ENCODE measurements around the gene FGFRL1.

FGFRL1 gene

GRCh38 chr4:1011022-1011665, at the start of gene FGFRL1:
FGFRL1 (plus strand) TSS chr4:1011626; CDS start chr4:1012486, 860 bp downstream.
- peak; percentile 80 to 96 (median 84) for DNase-seq (ENCODE audit: low read depth in 3 of 3)

GRCh38 chr4:962231-963208, 48.9 kb upstream of the FGFRL1 start:
- DNase-seq (ENCODE audit: low read depth in 3 of 3) = no peak

- no peak for DNase-seq (ENCODE audit: low read depth in 3 of 3)
Observed at GRCh38 chr4:963276-964225, 47.9 kb upstream of the FGFRL1 start.

- no peak for DNase-seq (ENCODE audit: low read depth in 3 of 3)
Observed at GRCh38 chr4:964346-965025, 46.9 kb upstream of the FGFRL1 start.

GRCh38 chr4:965048-965765, 46.2 kb upstream of the FGFRL1 start:
- DNase-seq (ENCODE audit: low read depth in 3 of 3) = no peak

- DNase-seq (ENCODE audit: low read depth in 3 of 3) = no peak
Observed at GRCh38 chr4:965766-966134, 45.7 kb upstream of the FGFRL1 start.

GRCh38 chr4:966266-967112, 44.9 kb upstream of the FGFRL1 start:
- DNase-seq (ENCODE audit: low read depth in 3 of 3) = no peak

GRCh38 chr4:967113-968104, 44.0 kb upstream of the FGFRL1 start:
- DNase-seq (ENCODE audit: low read depth in 3 of 3) = no peak

- DNase-seq (ENCODE audit: low read depth in 3 of 3) = no peak
Observed at GRCh38 chr4:968221-968620, 43.2 kb upstream of the FGFRL1 start.

- no peak for DNase-seq (ENCODE audit: low read depth in 3 of 3)
Observed at GRCh38 chr4:968621-969394, 42.6 kb upstream of the FGFRL1 start.

- DNase-seq (ENCODE audit: low read depth in 3 of 3) = no peak
Observed at GRCh38 chr4:970046-970745, 41.2 kb upstream of the FGFRL1 start.

- no peak for DNase-seq (ENCODE audit: low read depth in 3 of 3)
Observed at GRCh38 chr4:970854-971520, 40.4 kb upstream of the FGFRL1 start.

GRCh38 chr4:971666-972500, 39.5 kb upstream of the FGFRL1 start:
- no peak for DNase-seq (ENCODE audit: low read depth in 3 of 3)

- peak in 2 of 3 donors; percentile 11 to 27 for DNase-seq (ENCODE audit: low read depth in 3 of 3)
Observed at GRCh38 chr4:972651-973424, 38.6 kb upstream of the FGFRL1 start.
